AG04450 (cell line): ENCODE results near the gene TCHHL1. TPM values are rescaled to one million over a fixed set of nuclear protein-coding genes. Genes with fewer than 3 reads are reported as not detected.

Experiments
- CTCF ChIA-PET: fragments of 300-600, 350-600 bp; formaldehyde crosslinking; extraction: SDS; loops from one replicate; lab custom pipeline; 2022; ENCODE audit warnings: antibody characterized with exemption, inconsistent platforms; lab: Charles Lee
- POLR2A ChIA-PET: fragments of 350-600 bp; formaldehyde crosslinking; extraction: SDS; loops from one replicate; lab custom pipeline; 2021; ENCODE audit warnings: antibody characterized with exemption, inconsistent platforms; lab: Yijun Ruan, JAX
- DNase-seq: peaks from one replicate; pipeline ENCODE4 v3.0.0-alpha.2; 2011; ENCODE audit warnings: low read depth, low spot score
- H3K27ac ChIP-seq: one replicate; pipeline ENCODE4 v1.5.1; 2012; ENCODE audit warnings: low read depth, low read length, control low read depth
- H3K27me3 ChIP-seq: one replicate; pipeline ENCODE4 v1.6.0; 2012; ENCODE audit warnings: low read length; ENCODE audit not compliant: control insufficient read depth, insufficient read depth
- H3K4me3 ChIP-seq: 2 replicates; pipeline ENCODE4 v1.5.1; 2011; ENCODE audit warnings: mild to moderate bottlenecking, low read depth, low read length, control low read depth
- H3K9me3 ChIP-seq: 2 replicates; pipeline ENCODE4 v1.5.1; 2012; ENCODE audit warnings: low read length; ENCODE audit not compliant: control insufficient read depth, insufficient read depth
- polyA minus RNA-seq: library from RNA; depleted of rRNA, polyadenylated mRNA; stranded (reverse); fragments of >200 nt; gene quantifications from 2 replicates; pipeline ENCODE4 v1.2.3, GENCODE V29; 2011; rRNA and poly(A)+ RNA removed
- polyA plus RNA-seq: library from polyadenylated mRNA; depleted of rRNA; stranded (reverse); fragments of >200 nt; gene quantifications from 2 replicates; pipeline ENCODE4 v1.2.3, GENCODE V29; 2011; rRNA removed
- TF ChIP-seq, protein P1 (sequence below): IDR thresholded peaks from 2 replicates; pipeline ENCODE4 v1.5.1; 2011; ENCODE audit warnings: low read depth, low read length, control low read depth, inconsistent platforms

Gene TCHHL1
- polyA plus RNA-seq (not detected in 2 replicates), polyA minus RNA-seq (not detected in 2 replicates)

GRCh38 chr1:152089014-152089674 lies at the start of gene TCHHL1:
TSS of gene TCHHL1 (minus strand) at chr1:152089064. CDS start at chr1:152088143, 921 bp downstream.
- TF ChIP-seq, protein P1, sequence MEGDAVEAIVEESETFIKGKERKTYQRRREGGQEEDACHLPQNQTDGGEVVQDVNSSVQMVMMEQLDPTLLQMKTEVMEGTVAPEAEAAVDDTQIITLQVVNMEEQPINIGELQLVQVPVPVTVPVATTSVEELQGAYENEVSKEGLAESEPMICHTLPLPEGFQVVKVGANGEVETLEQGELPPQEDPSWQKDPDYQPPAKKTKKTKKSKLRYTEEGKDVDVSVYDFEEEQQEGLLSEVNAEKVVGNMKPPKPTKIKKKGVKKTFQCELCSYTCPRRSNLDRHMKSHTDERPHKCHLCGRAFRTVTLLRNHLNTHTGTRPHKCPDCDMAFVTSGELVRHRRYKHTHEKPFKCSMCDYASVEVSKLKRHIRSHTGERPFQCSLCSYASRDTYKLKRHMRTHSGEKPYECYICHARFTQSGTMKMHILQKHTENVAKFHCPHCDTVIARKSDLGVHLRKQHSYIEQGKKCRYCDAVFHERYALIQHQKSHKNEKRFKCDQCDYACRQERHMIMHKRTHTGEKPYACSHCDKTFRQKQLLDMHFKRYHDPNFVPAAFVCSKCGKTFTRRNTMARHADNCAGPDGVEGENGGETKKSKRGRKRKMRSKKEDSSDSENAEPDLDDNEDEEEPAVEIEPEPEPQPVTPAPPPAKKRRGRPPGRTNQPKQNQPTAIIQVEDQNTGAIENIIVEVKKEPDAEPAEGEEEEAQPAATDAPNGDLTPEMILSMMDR, result no peak
- H3K9me3 ChIP-seq, result no peaks in the 10 kb centered on the region
- DNase-seq, result no peak
- no peak within 1 kb of the TSS for H3K4me3 ChIP-seq
- no peaks in the 10 kb centered on the region for H3K27me3 ChIP-seq
- H3K27ac ChIP-seq, result no peak within 1 kb of the TSS
- ChIA-PET CTCF (interaction anchor here (0.5 to 1.8 kb wide), 2 partner anchors 119 to 369 kb away, joined by 3 to 4 read pairs; no protein-coding TSS in a partner anchor), POLR2A (no interaction called here)

GRCh38 chr1:152137215-152137614 lies 48.4 kb upstream of the TCHHL1 start:
- DNase-seq, result no peak
- Histone ChIP-seq H3K4me3 (no peak overlapping the region), H3K27me3 (no peaks in the 10 kb centered on the region), H3K27ac (no peak overlapping the region), H3K9me3 (no peaks in the 10 kb centered on the region)
- POLR2A ChIA-PET, result no interaction called here
- CTCF ChIA-PET, result no interaction called here
- TF ChIP-seq, protein P1, result no peak

GRCh38 chr1:152130186-152130585 lies 41.3 kb upstream of the TCHHL1 start:
- Histone ChIP-seq H3K9me3 (no peaks in the 10 kb centered on the region), H3K27ac (no peak overlapping the region), H3K4me3 (no peak overlapping the region), H3K27me3 (no peaks in the 10 kb centered on the region)
- TF ChIP-seq, protein P1, result no peak
- CTCF ChIA-PET, result no interaction called here
- POLR2A ChIA-PET, result no interaction called here
- no peak for DNase-seq

DNA sequence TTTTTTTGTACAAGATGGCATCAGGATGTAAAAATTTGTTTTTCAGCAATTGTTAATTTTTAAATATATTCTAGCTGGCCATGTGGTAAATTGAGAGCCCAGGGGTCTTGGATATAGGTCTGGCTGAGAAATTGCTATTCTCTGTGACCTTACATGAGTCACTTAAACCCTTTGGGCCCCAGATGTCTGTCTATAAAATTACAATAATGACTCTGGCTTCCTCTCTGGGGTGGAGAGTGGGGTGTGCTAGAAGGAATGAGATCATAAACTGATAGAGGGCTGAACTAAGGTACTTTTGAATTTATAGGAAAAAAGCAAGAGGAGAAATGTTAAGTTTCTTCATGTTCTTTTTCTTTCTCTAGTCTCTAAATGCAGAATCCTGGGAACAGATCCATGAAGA lies 38.8 kb upstream of the TCHHL1 start:
- ChIA-PET POLR2A (no interaction called here), CTCF (no interaction called here)
- no peak overlapping the region for H3K27ac ChIP-seq
- no peaks in the 10 kb centered on the region for H3K9me3 ChIP-seq
- TF ChIP-seq, protein P1, result no peak
- H3K4me3 ChIP-seq, result no peak overlapping the region
- no peak for DNase-seq
- no peaks in the 10 kb centered on the region for H3K27me3 ChIP-seq

GRCh38 chr1:152125834-152126443 lies 37.1 kb upstream of the TCHHL1 start:
- POLR2A ChIA-PET, result no interaction called here
- H3K27me3 ChIP-seq, result no peaks in the 10 kb centered on the region
- TF ChIP-seq, protein P1, result no peak
- no peak for DNase-seq
- no peaks in the 10 kb centered on the region for H3K9me3 ChIP-seq
- CTCF ChIA-PET, result no interaction called here
- H3K27ac ChIP-seq, result no peak overlapping the region
- no peak overlapping the region for H3K4me3 ChIP-seq
